ENCODE data around the gene CLEC4G. TPM values are rescaled to one million over a fixed set of nuclear protein-coding genes. Genes with fewer than 3 reads are reported as not detected.

CLEC4G gene
- total and polyA plus RNA-seq, 2 of the 13 experiments (the other 11 are each of a cell fraction or from before 2014, with no cell fraction given) = not detected

- H3K36me3 ChIP-seq (replicated peaks in 1 of 2; ENCODE audit: control insufficient read depth in 1 of 2, insufficient read depth in 2 of 2, low read length in 2 of 2) = 0 out of 5 replicates have a peak, but pooled peaks cover 0 to 2% of the 10 kb centered on the region in 2 experiments
- peak overlapping the region; percentile 85 to 99 (median 97) for H3K4me3 ChIP-seq (replicated peaks in 1 of 3; ENCODE audit: insufficient read depth in 1 of 3, low read depth in 2 of 3, low read length in 3 of 3)
- no TSS peak for BruUV-seq (replicated peaks)
- no peaks in the 10 kb centered on the region for H4K20me1 ChIP-seq (ENCODE audit: insufficient read depth, low read length)
- DNase-seq (ENCODE audit: low spot score) (peak; percentile 77), ATAC-seq (peak; percentile 45), FAIRE-seq (peak; percentile 32)
- ChIA-PET POLR2A (interaction anchor here (1.2 kb wide), 1 partner anchor 44 kb away, joined by 4 read pairs; no protein-coding TSS in a partner anchor), CTCF (ENCODE audit: low intra/inter-chr PET ratio, low total read pairs) (interaction anchor here (2.8 to 3.1 kb wide), 2 partner anchors 30 to 113 kb away, joined by 13 to 34 read pairs; no protein-coding TSS in a partner anchor)
- peak overlapping the region; percentile 88 for H3K9ac ChIP-seq (ENCODE audit: insufficient read depth, low read depth, low read length)
- 41% methylated on average over 33 of the region's 43 CpGs for WGBS (ENCODE audit: low lambda C conversion rate)
- no peak overlapping the region for H2AFZ ChIP-seq (ENCODE audit: low read length)
- H3K27ac ChIP-seq (ENCODE audit: extremely low read length, insufficient read depth, low read length) = peak overlapping the region; percentile 57
- in situ Hi-C loops (cut with HindIII; ENCODE audit: extremely low pct_ligation_motif_present, low pct_unique_long_range_greater_than_20kb) (loop anchor here (5.0 to 10.0 kb wide), 2 partner anchors 113 to 119 kb away; no protein-coding TSS in a partner anchor), intact Hi-C loops (cut with micrococcal nuclease; ENCODE audit: unreplicated experiment) (loop anchor here (1.0 to 2.0 kb wide), 2 partner anchors 29 to 117 kb away; no protein-coding TSS in a partner anchor)
- no peaks in the 10 kb centered on the region for H3K9me3 ChIP-seq (ENCODE audit: low read length)
- H3K4me2 ChIP-seq (ENCODE audit: low read depth, low read length) = peak overlapping the region; percentile 80
- peaks cover 36% of the 10 kb centered on the region for H3K4me1 ChIP-seq (ENCODE audit: insufficient read depth, low read length)
- H3K27me3 ChIP-seq (ENCODE audit: control insufficient read depth in 1 of 2, insufficient read depth in 2 of 2, low read length in 2 of 2) = peaks cover 2 to 13% of the 10 kb centered on the region in 2 experiments; a peak in 2 of 5 replicates
- peaks cover 5% of the 10 kb centered on the region for H3K79me2 ChIP-seq (ENCODE audit: insufficient read depth, low read length)
- TF ChIP-seq RAD21 (CRISPR knock-in tag; IDR thresholded peaks at IDR 0.05) (peak; percentile 36; the same call in 1 of the 2 replicates), ISX (CRISPR knock-in tag; conservative IDR thresholded peaks at IDR 0.05) (no peak), ZNF776 (CRISPR knock-in tag; IDR thresholded peaks at IDR 0.05) (no peak), MYPOP (CRISPR knock-in tag; IDR thresholded peaks at IDR 0.05) (no peak; the same call in 1 of the 2 replicates), ZNF75D (CRISPR knock-in tag; IDR thresholded peaks at IDR 0.05; ENCODE audit: borderline replicate concordance) (no peak), GATAD2A (CRISPR knock-in tag; IDR thresholded peaks at IDR 0.05) (peak; percentile 35; the same call in 1 of the 2 replicates), ELF4 (CRISPR knock-in tag; IDR thresholded peaks at IDR 0.05; ENCODE audit: borderline replicate concordance) (no peak), HMG20A (CRISPR knock-in tag; IDR thresholded peaks at IDR 0.05; ENCODE audit: borderline replicate concordance) (no peak), ZFP62 (CRISPR knock-in tag; IDR thresholded peaks at IDR 0.05) (no peak), THAP11 (CRISPR knock-in tag; IDR thresholded peaks at IDR 0.05) (peak; percentile 33), ZNF292 (CRISPR knock-in tag; IDR thresholded peaks at IDR 0.05; ENCODE audit: borderline replicate concordance, low read depth) (no peak), MXI1 (IDR thresholded peaks at IDR 0.05; ENCODE audit: borderline replicate concordance, low read depth, low read length) (no peak; the same call in 2 of the 3 replicates), ZBTB7A (CRISPR knock-in tag; IDR thresholded peaks at IDR 0.05) (peak; percentile 61; the same call in 1 of the 2 replicates), ATF4 (CRISPR knock-in tag; IDR thresholded peaks at IDR 0.05) (no peak)
- TF ChIP-seq, protein P1, sequence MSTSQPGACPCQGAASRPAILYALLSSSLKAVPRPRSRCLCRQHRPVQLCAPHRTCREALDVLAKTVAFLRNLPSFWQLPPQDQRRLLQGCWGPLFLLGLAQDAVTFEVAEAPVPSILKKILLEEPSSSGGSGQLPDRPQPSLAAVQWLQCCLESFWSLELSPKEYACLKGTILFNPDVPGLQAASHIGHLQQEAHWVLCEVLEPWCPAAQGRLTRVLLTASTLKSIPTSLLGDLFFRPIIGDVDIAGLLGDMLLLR (CRISPR knock-in tag; IDR thresholded peaks at IDR 0.05) = no peak
- TF ChIP-seq, protein P2, sequence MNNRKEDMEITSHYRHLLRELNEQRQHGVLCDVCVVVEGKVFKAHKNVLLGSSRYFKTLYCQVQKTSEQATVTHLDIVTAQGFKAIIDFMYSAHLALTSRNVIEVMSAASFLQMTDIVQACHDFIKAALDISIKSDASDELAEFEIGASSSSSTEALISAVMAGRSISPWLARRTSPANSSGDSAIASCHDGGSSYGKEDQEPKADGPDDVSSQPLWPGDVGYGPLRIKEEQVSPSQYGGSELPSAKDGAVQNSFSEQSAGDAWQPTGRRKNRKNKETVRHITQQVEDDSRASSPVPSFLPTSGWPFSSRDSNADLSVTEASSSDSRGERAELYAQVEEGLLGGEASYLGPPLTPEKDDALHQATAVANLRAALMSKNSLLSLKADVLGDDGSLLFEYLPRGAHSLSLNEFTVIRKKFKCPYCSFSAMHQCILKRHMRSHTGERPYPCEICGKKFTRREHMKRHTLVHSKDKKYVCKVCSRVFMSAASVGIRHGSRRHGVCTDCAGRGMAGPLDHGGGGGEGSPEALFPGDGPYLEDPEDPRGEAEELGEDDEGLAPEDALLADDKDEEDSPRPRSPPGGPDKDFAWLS (CRISPR knock-in tag; IDR thresholded peaks at IDR 0.05; ENCODE audit: borderline replicate concordance) = no peak
- TF ChIP-seq, protein P3, sequence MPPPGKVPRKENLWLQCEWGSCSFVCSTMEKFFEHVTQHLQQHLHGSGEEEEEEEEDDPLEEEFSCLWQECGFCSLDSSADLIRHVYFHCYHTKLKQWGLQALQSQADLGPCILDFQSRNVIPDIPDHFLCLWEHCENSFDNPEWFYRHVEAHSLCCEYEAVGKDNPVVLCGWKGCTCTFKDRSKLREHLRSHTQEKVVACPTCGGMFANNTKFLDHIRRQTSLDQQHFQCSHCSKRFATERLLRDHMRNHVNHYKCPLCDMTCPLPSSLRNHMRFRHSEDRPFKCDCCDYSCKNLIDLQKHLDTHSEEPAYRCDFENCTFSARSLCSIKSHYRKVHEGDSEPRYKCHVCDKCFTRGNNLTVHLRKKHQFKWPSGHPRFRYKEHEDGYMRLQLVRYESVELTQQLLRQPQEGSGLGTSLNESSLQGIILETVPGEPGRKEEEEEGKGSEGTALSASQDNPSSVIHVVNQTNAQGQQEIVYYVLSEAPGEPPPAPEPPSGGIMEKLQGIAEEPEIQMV (CRISPR knock-in tag; IDR thresholded peaks at IDR 0.05; ENCODE audit: low read depth) = no peak
Observed at GRCh38 chr19:7681340-7682174, 50.4 kb downstream of the CLEC4G start.
